Heart left ventricle (tissue), 16 donors: ENCODE measurements around the gene LGR5. TPM values are rescaled to one million over a fixed set of nuclear protein-coding genes. Genes with fewer than 3 reads are reported as not detected.

Experiments used
- ATAC-seq, 4 donors: fragments of 200-7000 bp; cut with Tn5 transposase; one replicate each; pipeline ENCODE4 v1.9.1; 2020 to 2022; ENCODE audit warnings: moderate library complexity in 4 of 4, mild to moderate bottlenecking in 3 of 4, moderate number of reproducible peaks in 1 of 4
- DNase-seq, 5 donors: peaks; one replicate each; pipeline ENCODE4 v3.0.0-alpha.2; 2020
- H3K27ac ChIP-seq, 12 donors: fragments of 200-600 bp; sonication (generic) in 4 of 12; one replicate each; pipeline versions ENCODE4 v1.5.0 to v1.8.0; 2016 to 2022; ENCODE audit warnings: mild to moderate bottlenecking in 2 of 12
- H3K27me3 ChIP-seq, 9 donors: fragments of 200-600 bp; sonication (generic) in 2 of 9; one replicate each; pipeline versions ENCODE4 v1.5.1 to v1.8.0; 2016 to 2022; ENCODE audit warnings: mild to moderate bottlenecking in 3 of 9
- H3K36me3 ChIP-seq, 9 donors: fragments of 200-600 bp; sonication (generic) in 2 of 9; one replicate each; pipeline versions ENCODE4 v1.5.0 to v1.8.0; 2018 to 2022; ENCODE audit warnings: mild to moderate bottlenecking in 2 of 9
- H3K4me1 ChIP-seq, 12 donors: fragments of 200-600 bp; sonication (generic) in 4 of 12; one replicate each; pipeline versions ENCODE4 v1.5.0 to v1.8.0; 2016 to 2022; ENCODE audit warnings: mild to moderate bottlenecking in 3 of 12
- H3K4me3 ChIP-seq, 12 donors: fragments of 200-600 bp; sonication (generic) in 4 of 12; one replicate each; pipeline versions ENCODE4 v1.5.0 to v1.8.0; 2017 to 2022; ENCODE audit warnings: mild to moderate bottlenecking in 9 of 12, moderate library complexity in 4 of 12
- H3K9me3 ChIP-seq, 12 donors: fragments of 200-600 bp; sonication (generic) in 4 of 12; one replicate each; pipeline versions ENCODE4 v1.5.0 to v1.8.0; 2016 to 2022; ENCODE audit warnings: mild to moderate bottlenecking in 1 of 12
- CTCF ChIP-seq, 12 donors: fragments of 200-600 bp; sonication (generic) in 4 of 12; IDR thresholded peaks; one replicate each; pipeline versions ENCODE4 v1.5.0 to v1.8.0; 2018 to 2022; ENCODE audit warnings: antibody characterized with exemption in 12 of 12, mild to moderate bottlenecking in 5 of 12
- POLR2A ChIP-seq, 2 donors: fragments of 450-650 bp; IDR thresholded peaks; one replicate each; pipeline ENCODE4 v1.6.1; 2017; ENCODE audit warnings: antibody characterized with exemption in 2 of 2, mild to moderate bottlenecking in 2 of 2, moderate library complexity in 2 of 2
- WGBS, 4 donors: extraction: QIAGEN DNeasy Blood & Tissue Kit in 2 of 4; methylation state at CpG; one replicate each; pipeline versions ENCODE4 v1.1.5 to v1.1.7; 2013 to 2018; 5-methylcytosine and 5-hydroxymethylcytosine counted together
- intact Hi-C, 10 donors: fragments of 100-400 bp; cut with DNase I; formaldehyde crosslinking; loops; one replicate each; pipeline versions ENCODE4 v1.11.1 to v1.14.2; 2022
- polyA plus RNA-seq, 2 donors: library from polyadenylated mRNA; stranded (reverse); fragments of 200-250 nt; gene quantifications; one replicate each; pipeline ENCODE4 v1.2.3, GENCODE V29; 2013
- total RNA-seq, 9 donors: library from RNA; depleted of rRNA in 2 of 9; stranded (reverse); fragments of >200 nt in 2 of 9; fragmentation: NEBNext Ultra II Directional in 3 of 9; extraction: Animal tissue kit (Norgen Biotek cat#: 25700) in 3 of 9; gene quantifications; one replicate each; pipeline versions ENCODE4 v1.1.0 to v1.2.4, GENCODE V29; 2016 to 2023
- donor health status: ischemic (EF 13 %, LVEDD 7.1; RV severe dilation, severe dysfunction).
- donor health status: healthy with polysubstance abuse.
- donor health status: DM: no; HTN: yes; CAD: no.
- donor health status: DM: no; HTN: no; CAD: no.
- donor health status: ischemic (EF 25% LVEDD 6.9; RV normal size, moderate dysfunction).
- donor health status: ischemic (EF 25% LVEDD 5.7; RV mildly dilated, moderate dysfunction).
- donor health status: healthy.
- donor health status: DM: yes; HTN: yes; CAD: no.
- donor health status: ischemic (EF 35%, LVEDD 5.7; RV mildly dilated, moderate dysfunction).
- donor health status: nonischemic (EF 11% LVEDD 7.7; RV severe dilation, severe dysfunction).
- donor health status: DM: yes; HTN: yes; CAD: no.
- donor health status: PGD.
- donor health status: ischemic (EF 29% LVEDD 5.4; RV normal size, mild dysfunction).
- donor health status: nonischemic (EF 23%, LVEDD 6.1; RV moderate dilation, normal function).

Gene LGR5
- total and polyA plus RNA-seq, 11 donors = 0.03 to 0.20 (median 0.13) TPM; not detected in 7

DNA sequence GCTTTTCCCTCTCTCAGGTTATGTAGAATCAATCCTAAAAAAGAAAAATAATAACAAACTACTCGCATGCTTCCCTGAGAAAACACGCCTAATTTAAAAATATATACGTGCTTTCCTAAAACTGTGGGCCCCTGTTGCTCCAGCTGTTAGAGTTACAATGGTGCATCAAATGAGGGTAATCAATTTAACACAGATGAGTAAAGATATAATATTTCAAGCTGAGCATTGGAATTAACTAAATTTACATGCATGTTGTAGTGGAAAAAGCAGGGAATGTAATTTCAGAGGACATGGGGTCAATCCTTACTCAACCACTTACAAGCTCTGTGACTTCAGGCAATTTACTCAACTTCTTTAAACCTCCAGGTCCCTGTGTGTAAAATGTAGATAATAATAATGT, 22.4 kb upstream of the LGR5 start:
- Histone ChIP-seq H3K36me3 (no peaks in the 10 kb centered on the region), H3K4me1 (no peaks in the 10 kb centered on the region), H3K27me3 (peaks cover 0 to 3% (median 0%) of the 10 kb centered on the region in 9 donors), H3K4me3 (no peak overlapping the region), H3K27ac (no peak overlapping the region), H3K9me3 (peaks cover 0 to 13% (median 0%) of the 10 kb centered on the region in 12 donors)
- ATAC-seq (no peak), DNase-seq (no peak)
- TF ChIP-seq CTCF (IDR thresholded peaks at IDR 0.05) = no peak
- no peak for TF ChIP-seq POLR2A (IDR thresholded peaks at IDR 0.05)
- intact Hi-C loops = loop anchor here in 8 of 10 donors (2.0 to 10.0 kb wide), 6 partner anchors 135 to 330 kb away; no protein-coding TSS in a partner anchor
- 89 to 95% (median 92%) methylated on average over 3 of the region's 3 CpGs for WGBS, 4 donors

GRCh38 chr12:71420775-71421406, 18.7 kb upstream of the LGR5 start:
- TF ChIP-seq CTCF (IDR thresholded peaks at IDR 0.05) = no peak
- no peak for TF ChIP-seq POLR2A (IDR thresholded peaks at IDR 0.05)
- no peak for DNase-seq
- intact Hi-C loops = loop anchor here in 2 of 10 donors (5.0 to 10.0 kb wide), 2 partner anchors 134 to 316 kb away; no protein-coding TSS in a partner anchor
- Histone ChIP-seq H3K4me1 (no peaks in the 10 kb centered on the region), H3K4me3 (no peak overlapping the region), H3K27me3 (peaks cover 0 to 9% (median 0%) of the 10 kb centered on the region in 9 donors), H3K27ac (no peak overlapping the region), H3K36me3 (no peaks in the 10 kb centered on the region), H3K9me3 (no peaks in the 10 kb centered on the region)
- 80 to 83% (median 80%) methylated on average over 1 to 2 of the region's 2 CpGs for WGBS, 4 donors
- no peak for ATAC-seq

DNA sequence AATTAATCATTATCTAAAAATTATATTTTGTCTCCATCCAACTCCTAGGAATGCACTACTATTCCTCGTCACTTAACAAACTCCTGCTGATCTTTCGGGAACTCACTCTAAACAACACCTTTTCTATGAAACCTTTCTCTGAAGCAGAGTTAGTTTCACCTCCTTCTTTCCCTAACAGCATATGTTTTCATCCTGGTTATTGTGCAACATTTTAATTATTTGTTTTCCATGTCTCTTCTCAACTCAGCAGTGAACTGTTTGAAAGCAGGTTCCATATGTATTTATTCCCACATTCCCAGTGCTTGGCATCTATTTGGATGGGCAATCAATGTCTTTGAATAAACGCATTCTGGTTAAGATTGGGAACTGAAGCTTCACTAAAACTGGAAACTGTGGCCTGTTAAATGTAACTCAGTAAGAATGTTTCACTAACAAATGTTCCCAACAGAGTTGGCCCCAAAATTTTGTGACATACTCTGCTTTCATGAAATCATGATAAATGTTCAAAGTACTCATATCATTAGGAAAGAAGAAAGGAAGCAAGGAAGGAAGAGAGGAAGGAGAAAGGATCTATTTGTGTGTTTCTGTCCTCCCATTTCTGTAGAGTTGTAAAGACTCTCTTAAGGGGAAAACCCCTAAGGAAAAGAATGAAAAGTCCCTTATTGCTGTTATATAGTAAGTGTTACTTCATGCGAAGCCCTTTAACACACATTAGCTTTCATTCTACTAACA, 13.9 kb upstream of the LGR5 start:
- ATAC-seq (no peak), DNase-seq (no peak)
- TF ChIP-seq CTCF (IDR thresholded peaks at IDR 0.05) (no peak), POLR2A (IDR thresholded peaks at IDR 0.05) (no peak)
- Histone ChIP-seq H3K36me3 (no peaks in the 10 kb centered on the region), H3K4me1 (no peaks in the 10 kb centered on the region), H3K27me3 (peaks cover 0 to 24% (median 0%) of the 10 kb centered on the region in 9 donors), H3K9me3 (no peaks in the 10 kb centered on the region), H3K4me3 (no peak overlapping the region), H3K27ac (no peak overlapping the region)
- intact Hi-C loops = loop anchor here in 1 of 10 donors (10.0 kb wide), 1 partner anchor 129 kb away; no protein-coding TSS in a partner anchor
- 89 to 90% (median 90%) methylated on average over 4 of the region's 4 CpGs for WGBS, 4 donors
